Measurements from ENCODE around the gene GSTM2.
A peak's percentile ranks its signal among the peaks of the same experiment; 100 is the strongest.

DNA sequence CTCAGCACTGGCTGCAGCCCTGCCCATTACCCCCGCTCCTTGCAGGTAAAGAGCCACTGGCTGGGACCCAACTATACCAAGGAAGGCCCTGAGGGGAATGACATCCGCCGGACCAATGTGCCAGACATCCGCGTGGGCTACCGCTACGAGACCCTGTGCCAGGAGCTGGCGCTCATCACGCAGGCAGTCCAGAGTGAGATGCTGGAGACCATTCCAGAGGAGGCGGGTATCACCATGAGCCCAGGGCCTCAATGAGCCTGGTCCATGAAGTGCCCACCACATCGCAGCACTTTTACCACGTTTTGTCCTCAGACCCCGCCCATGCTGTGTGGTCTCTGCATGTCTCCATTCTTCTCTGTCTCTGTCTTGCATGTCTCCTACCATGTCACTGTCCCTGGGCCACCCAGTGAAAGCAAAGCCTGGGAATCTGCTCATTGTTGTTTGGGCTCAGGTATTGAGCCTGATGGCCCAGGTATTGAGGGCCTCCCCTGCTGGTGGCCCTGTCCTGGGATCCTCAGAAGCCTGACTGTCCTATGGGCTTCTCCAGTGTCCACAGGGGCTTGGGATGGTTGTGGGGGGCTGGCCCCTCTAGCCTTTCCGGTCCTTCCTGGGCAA lies 36.9 kb upstream of the GSTM2 start:
- TF ChIP-seq, protein P1, sequence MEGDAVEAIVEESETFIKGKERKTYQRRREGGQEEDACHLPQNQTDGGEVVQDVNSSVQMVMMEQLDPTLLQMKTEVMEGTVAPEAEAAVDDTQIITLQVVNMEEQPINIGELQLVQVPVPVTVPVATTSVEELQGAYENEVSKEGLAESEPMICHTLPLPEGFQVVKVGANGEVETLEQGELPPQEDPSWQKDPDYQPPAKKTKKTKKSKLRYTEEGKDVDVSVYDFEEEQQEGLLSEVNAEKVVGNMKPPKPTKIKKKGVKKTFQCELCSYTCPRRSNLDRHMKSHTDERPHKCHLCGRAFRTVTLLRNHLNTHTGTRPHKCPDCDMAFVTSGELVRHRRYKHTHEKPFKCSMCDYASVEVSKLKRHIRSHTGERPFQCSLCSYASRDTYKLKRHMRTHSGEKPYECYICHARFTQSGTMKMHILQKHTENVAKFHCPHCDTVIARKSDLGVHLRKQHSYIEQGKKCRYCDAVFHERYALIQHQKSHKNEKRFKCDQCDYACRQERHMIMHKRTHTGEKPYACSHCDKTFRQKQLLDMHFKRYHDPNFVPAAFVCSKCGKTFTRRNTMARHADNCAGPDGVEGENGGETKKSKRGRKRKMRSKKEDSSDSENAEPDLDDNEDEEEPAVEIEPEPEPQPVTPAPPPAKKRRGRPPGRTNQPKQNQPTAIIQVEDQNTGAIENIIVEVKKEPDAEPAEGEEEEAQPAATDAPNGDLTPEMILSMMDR (IDR thresholded peaks at IDR 0.05 in 8 of 11, conservative IDR thresholded peaks at IDR 0.05 in 3 of 11): peak in 1 of 11 experiments; percentile 23
- no peak for TF ChIP-seq POLR2A (IDR thresholded peaks at IDR 0.05)
- TF ChIP-seq POLR2AphosphoS5 (IDR thresholded peaks at IDR 0.05): peak in 1 of 3 donors; percentile 31

Data from spleen (tissue), 7 donors.